GM23248 (cell line): Measurements from ENCODE around the gene SIK3. TPM values are rescaled to one million over a fixed set of nuclear protein-coding genes. Genes with fewer than 3 reads are reported as not detected.

Experiments
- DNase-seq: peaks from one replicate; pipeline ENCODE4 v3.0.0-alpha.2; 2015
- H2AFZ ChIP-seq: fragments of 200-600 bp; sonication (generic); 2 replicates; pipeline ENCODE4 v1.6.1; 2016; ENCODE audit warnings: antibody characterized with exemption
- H3F3A ChIP-seq: fragments of 200-600 bp; sonication (generic); 2 replicates; pipeline ENCODE4 v1.6.1; 2016; ENCODE audit warnings: mild to moderate bottlenecking, antibody characterized with exemption, mixed run types; ENCODE audit not compliant: insufficient read depth
- H3K27ac ChIP-seq: fragments of 200-600 bp; sonication (generic); 2 replicates; pipeline ENCODE4 v1.5.1; 2016; ENCODE audit warnings: mild to moderate bottlenecking
- H3K27me3 ChIP-seq: fragments of 200-600 bp; sonication (generic); replicated peaks from 2 replicates; pipeline ENCODE4 v1.6.1; 2016; ENCODE audit warnings: mild to moderate bottlenecking; ENCODE audit not compliant: insufficient read depth
- H3K36me3 ChIP-seq: fragments of 200-600 bp; sonication (generic); 2 replicates; pipeline ENCODE4 v1.6.1; 2016; ENCODE audit warnings: low read depth, mild to moderate bottlenecking
- H3K4me1 ChIP-seq: fragments of 200-600 bp; sonication (generic); 2 replicates; pipeline ENCODE4 v1.6.1; 2016; ENCODE audit warnings: mild to moderate bottlenecking; ENCODE audit not compliant: insufficient read depth
- H3K4me2 ChIP-seq: fragments of 200-600 bp; sonication (generic); one replicate; pipeline ENCODE4 v1.6.1; 2016; ENCODE audit warnings: mild to moderate bottlenecking; ENCODE audit not compliant: unreplicated experiment
- H3K4me3 ChIP-seq: fragments of 200-600 bp; sonication (generic); 2 replicates; pipeline ENCODE4 v1.5.1; 2016; ENCODE audit warnings: mild to moderate bottlenecking
- H3K79me2 ChIP-seq: fragments of 200-600 bp; sonication (generic); 2 replicates; pipeline ENCODE4 v1.6.1; 2016; ENCODE audit warnings: mild to moderate bottlenecking; ENCODE audit not compliant: insufficient read depth
- H3K9ac ChIP-seq: fragments of 200-600 bp; sonication (generic); 2 replicates; pipeline ENCODE4 v1.6.1; 2016; ENCODE audit warnings: mild to moderate bottlenecking
- H3K9me2 ChIP-seq: fragments of 200-600 bp; sonication (generic); 2 replicates; pipeline ENCODE4 v1.6.1; 2016; ENCODE audit warnings: mixed run types, mild to moderate bottlenecking, moderate library complexity; ENCODE audit not compliant: insufficient read depth
- H3K9me3 ChIP-seq: fragments of 200-600 bp; sonication (generic); one replicate; pipeline ENCODE4 v1.6.1; 2017; ENCODE audit warnings: low read depth
- H4K20me1 ChIP-seq: fragments of 200-600 bp; sonication (generic); 2 replicates; pipeline ENCODE4 v1.6.0; 2016; ENCODE audit not compliant: insufficient read depth
- EZH2 ChIP-seq: fragments of 200-600 bp; sonication (generic); IDR thresholded peaks from 2 replicates; pipeline ENCODE4 v1.6.1; 2018; ENCODE audit warnings: antibody characterized with exemption, mild to moderate bottlenecking; ENCODE audit not compliant: insufficient read depth, poor library complexity, severe bottlenecking
- EZH2phosphoT487 ChIP-seq: fragments of 200-600 bp; sonication (generic); IDR thresholded peaks from 2 replicates; pipeline ENCODE4 v1.6.1; 2018; ENCODE audit warnings: antibody characterized with exemption, moderate library complexity, mild to moderate bottlenecking, low read depth; ENCODE audit not compliant: insufficient read depth
- whole genome bisulfite sequencing, 2 experiments: methylation state at CpG; one replicate each; pipeline ENCODE4 v1.1.6; 2015 to 2017; ENCODE audit warnings: low lambda C conversion rate in 2 of 2, low coverage in 1 of 2; ENCODE audit errors: missing lambda C conversion rate in 2 of 2; 5-methylcytosine and 5-hydroxymethylcytosine counted together
- in situ Hi-C: fragments of 300-500 bp; cut with MboI; formaldehyde crosslinking; loops from 2 replicates; pipeline ENCODE4 v1.15.0; 2020
- polyA plus RNA-seq: library from polyadenylated mRNA; unstranded; fragments of >200 nt; fragmentation: Nextera tagmentation; extraction: Ambion mirVana; gene quantifications from 2 replicates; pipeline ENCODE4 v1.2.1, GENCODE V29; 2016
- total RNA-seq: library from RNA; depleted of rRNA; stranded (reverse); fragments of >200 nt; shearing (Covaris generic); gene quantifications from 2 replicates; pipeline ENCODE4 v1.2.3, GENCODE V29; 2014

Gene SIK3
- total and polyA plus RNA-seq, 2 experiments from 2014 or later: 4.2 to 15.5 TPM

DNA sequence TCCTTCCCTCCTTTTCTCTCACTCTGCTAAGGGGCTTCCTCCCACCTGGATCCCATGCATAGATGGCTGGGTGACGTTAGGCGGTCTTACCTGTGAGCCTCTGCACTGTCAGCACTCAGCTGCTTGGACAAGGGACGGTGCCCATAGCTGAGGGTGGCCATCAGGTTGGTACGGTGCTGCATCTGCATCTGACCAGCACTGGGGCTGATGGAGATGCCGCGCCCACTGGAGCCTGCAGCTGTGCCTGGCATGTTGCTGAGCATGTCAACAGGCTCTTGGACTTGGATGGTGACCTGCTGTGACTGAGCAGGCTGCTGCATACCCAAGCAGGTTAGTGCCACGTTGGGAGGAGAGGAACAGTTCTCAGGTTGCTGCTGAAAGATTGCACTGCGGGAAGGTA, 239.1 kb downstream of the SIK3 start:
- Histone ChIP-seq H3K4me2 (no peak overlapping the region), H3K79me2 (peaks cover 7% of the 10 kb centered on the region; the same call in 1 of the 2 replicates), H3K9ac (no peak overlapping the region), H3K4me3 (no peak overlapping the region), H3K36me3 (no peaks in the 10 kb centered on the region; the same call in 1 of the 2 replicates), H2AFZ (no peak overlapping the region), H3K27me3 (no peaks in the 10 kb centered on the region), H3K9me3 (no peaks in the 10 kb centered on the region), H3K27ac (no peak overlapping the region), H3K4me1 (peaks cover 53% of the 10 kb centered on the region), H3F3A (peaks cover 45% of the 10 kb centered on the region), H3K9me2 (no peaks in the 10 kb centered on the region), H4K20me1 (no peaks in the 10 kb centered on the region)
- no peak for DNase-seq
- in situ Hi-C loops: no loop called here
- WGBS, 2 experiments: 94 to 95% methylated on average over 8 of the region's 8 CpGs
- TF ChIP-seq EZH2 (no peak), EZH2phosphoT487 (no peak)

DNA sequence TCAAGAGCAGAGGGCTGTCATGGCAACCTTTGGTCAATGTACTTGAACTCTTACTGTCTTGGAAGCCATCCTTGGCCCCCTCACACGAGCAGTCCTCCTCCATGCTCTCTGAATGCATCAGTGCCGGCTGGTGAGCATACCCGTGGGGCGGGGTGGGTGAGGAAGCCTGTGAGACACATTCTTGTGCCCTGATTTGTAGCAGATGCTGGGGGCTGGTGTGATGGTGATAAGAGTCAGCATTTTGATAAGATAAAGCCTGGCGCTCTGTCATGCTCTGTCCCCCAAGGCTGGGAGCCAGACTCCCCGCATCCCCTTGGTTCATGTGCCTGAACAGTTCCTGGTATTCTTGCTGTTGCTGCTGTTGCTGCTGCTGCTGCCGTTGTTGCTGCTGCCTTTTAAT, 240.3 kb downstream of the SIK3 start:
- H4K20me1 ChIP-seq: no peaks in the 10 kb centered on the region
- peaks cover 7% of the 10 kb centered on the region; the same call in 1 of the 2 replicates for H3K79me2 ChIP-seq
- H3K4me2 ChIP-seq: no peak overlapping the region
- H3K9me3 ChIP-seq: no peaks in the 10 kb centered on the region
- no peaks in the 10 kb centered on the region; the same call in 1 of the 2 replicates for H3K36me3 ChIP-seq
- no peak for DNase-seq
- H3K4me1 ChIP-seq: peaks cover 54% of the 10 kb centered on the region
- TF ChIP-seq EZH2 (no peak), EZH2phosphoT487 (no peak)
- H3K27me3 ChIP-seq: no peaks in the 10 kb centered on the region
- no peak overlapping the region for H3K9ac ChIP-seq
- H3K4me3 ChIP-seq: no peak overlapping the region
- no peak overlapping the region for H2AFZ ChIP-seq
- H3K9me2 ChIP-seq: no peaks in the 10 kb centered on the region
- 79 to 86% methylated on average over 7 of the region's 7 CpGs for WGBS, 2 experiments
- H3F3A ChIP-seq: peaks cover 52% of the 10 kb centered on the region
- in situ Hi-C loops: no loop called here
- no peak overlapping the region for H3K27ac ChIP-seq

DNA sequence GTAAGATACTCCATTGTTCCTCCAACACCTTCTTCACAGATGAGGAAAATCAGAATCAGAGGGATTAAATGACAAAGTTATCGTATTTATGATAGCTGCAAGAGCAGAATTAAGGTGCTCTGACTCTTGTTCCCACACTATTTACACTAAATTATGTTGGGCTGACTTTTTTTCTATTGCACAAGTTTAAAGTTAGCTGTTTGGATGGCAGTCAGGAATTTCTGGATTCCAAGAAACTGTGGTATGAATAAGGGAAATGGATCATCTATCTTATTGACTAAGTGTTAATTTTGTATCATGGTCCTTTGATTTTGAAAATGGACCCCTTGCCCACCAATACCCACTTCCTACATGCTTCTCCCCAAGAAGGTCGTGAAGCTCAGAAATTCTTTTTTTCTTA, 240.9 kb downstream of the SIK3 start:
- WGBS, 2 experiments: 94 to 95% methylated on average over 2 of the region's 2 CpGs
- peaks cover 52% of the 10 kb centered on the region for H3F3A ChIP-seq

DNA sequence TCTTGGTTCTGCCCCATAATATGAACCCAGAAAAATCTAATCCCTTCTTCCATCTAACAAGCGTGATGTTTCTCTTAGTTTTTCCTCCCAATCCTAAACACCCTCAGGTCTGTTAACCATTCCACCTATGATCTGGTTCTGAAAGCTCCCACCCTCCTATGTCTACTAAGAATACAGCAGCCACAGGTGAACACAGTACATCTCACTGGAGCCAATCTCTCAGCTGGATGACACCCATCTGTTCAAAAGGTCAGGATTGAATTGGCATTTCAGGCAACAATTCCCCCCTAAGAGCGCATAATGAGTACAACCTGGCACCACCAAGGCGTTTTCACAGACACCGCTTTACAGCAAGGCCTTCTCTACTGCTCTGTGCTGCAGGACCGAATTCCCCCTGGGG, 241.8 kb downstream of the SIK3 start:
- H3K4me1 ChIP-seq: peaks cover 54% of the 10 kb centered on the region
- peaks cover 7% of the 10 kb centered on the region; the same call in 1 of the 2 replicates for H3K79me2 ChIP-seq
- H3K9me2 ChIP-seq: no peaks in the 10 kb centered on the region
- WGBS, 2 experiments: 97 to 98% methylated on average over 5 of the region's 5 CpGs
- H3K4me3 ChIP-seq: no peak overlapping the region
- H3K36me3 ChIP-seq: no peaks in the 10 kb centered on the region; the same call in 1 of the 2 replicates
- H3K9me3 ChIP-seq: no peaks in the 10 kb centered on the region
- H3K27ac ChIP-seq: no peak overlapping the region
- in situ Hi-C loops: no loop called here
- DNase-seq: no peak
- no peak for TF ChIP-seq EZH2
- TF ChIP-seq EZH2phosphoT487: no peak
- H3F3A ChIP-seq: peaks cover 49% of the 10 kb centered on the region
- H3K4me2 ChIP-seq: no peak overlapping the region
- H3K27me3 ChIP-seq: no peaks in the 10 kb centered on the region
- no peaks in the 10 kb centered on the region for H4K20me1 ChIP-seq
- no peak overlapping the region for H3K9ac ChIP-seq
- H2AFZ ChIP-seq: no peak overlapping the region

More for the DNA sequence above, 240.9 kb downstream of the SIK3 start:
- H2AFZ ChIP-seq: no peak overlapping the region
- H3K36me3 ChIP-seq: no peaks in the 10 kb centered on the region; the same call in 1 of the 2 replicates
- H3K79me2 ChIP-seq: peaks cover 7% of the 10 kb centered on the region; the same call in 1 of the 2 replicates
- H3K9me3 ChIP-seq: no peaks in the 10 kb centered on the region
- H3K9me2 ChIP-seq: no peaks in the 10 kb centered on the region
- no peaks in the 10 kb centered on the region for H4K20me1 ChIP-seq
- no peak overlapping the region for H3K4me3 ChIP-seq
- DNase-seq: peak; percentile 55
- TF ChIP-seq EZH2: no peak
- TF ChIP-seq EZH2phosphoT487: no peak
- peak overlapping the region; percentile 42 for H3K4me2 ChIP-seq
- in situ Hi-C loops: no loop called here
- no peaks in the 10 kb centered on the region for H3K27me3 ChIP-seq
- H3K9ac ChIP-seq: no peak overlapping the region
- peak overlapping the region; percentile 5 for H3K27ac ChIP-seq
- peaks cover 54% of the 10 kb centered on the region for H3K4me1 ChIP-seq
